Adrenal gland (tissue), 5 donors: ENCODE measurements around the gene CACNA1C.

Experiments
- CTCF ChIP-seq, 6 experiments: fragments of 450-650 bp in 4 of 6; fragments of 200-600 bp in 2 of 6; sonication (generic) in 1 of 6; IDR thresholded peaks; 1 replicate in 5 of 6; 2 replicates in 1 of 6; pipeline versions ENCODE4 v1.5.1 to v1.8.0; 2016 to 2021; ENCODE audit warnings: antibody characterized with exemption in 6 of 6, mild to moderate bottlenecking in 2 of 6, moderate library complexity in 1 of 6
- POLR2A ChIP-seq, 2 donors: fragments of 450-650 bp; IDR thresholded peaks; one replicate each; pipeline ENCODE4 v1.6.1; 2017; ENCODE audit warnings: antibody characterized with exemption in 2 of 2, mild to moderate bottlenecking in 2 of 2, moderate library complexity in 1 of 2
- donor health status: DM: no; HTN: no; CAD: no.

GRCh38 chr12:2623472-2623871 is 570.7 kb downstream of the CACNA1C start:
- TF ChIP-seq CTCF (IDR thresholded peaks at IDR 0.05): no peak
- no peak for TF ChIP-seq POLR2A (IDR thresholded peaks at IDR 0.05)
